NCI-H2227 treated with DMSO at 0.1 percent for 48 hours (cell line): ENCODE results near the gene KDM5B.
"Not testable (repeated sequence)": the region's sequence is repeated elsewhere in the genome, so short reads cannot be mapped to it uniquely, and the experiment has no call there.

Experiments
- DNase-seq: peaks from one replicate; lab custom pipeline; 2025; lab: John Stamatoyannopoulos, UW

KDM5B gene

DNA sequence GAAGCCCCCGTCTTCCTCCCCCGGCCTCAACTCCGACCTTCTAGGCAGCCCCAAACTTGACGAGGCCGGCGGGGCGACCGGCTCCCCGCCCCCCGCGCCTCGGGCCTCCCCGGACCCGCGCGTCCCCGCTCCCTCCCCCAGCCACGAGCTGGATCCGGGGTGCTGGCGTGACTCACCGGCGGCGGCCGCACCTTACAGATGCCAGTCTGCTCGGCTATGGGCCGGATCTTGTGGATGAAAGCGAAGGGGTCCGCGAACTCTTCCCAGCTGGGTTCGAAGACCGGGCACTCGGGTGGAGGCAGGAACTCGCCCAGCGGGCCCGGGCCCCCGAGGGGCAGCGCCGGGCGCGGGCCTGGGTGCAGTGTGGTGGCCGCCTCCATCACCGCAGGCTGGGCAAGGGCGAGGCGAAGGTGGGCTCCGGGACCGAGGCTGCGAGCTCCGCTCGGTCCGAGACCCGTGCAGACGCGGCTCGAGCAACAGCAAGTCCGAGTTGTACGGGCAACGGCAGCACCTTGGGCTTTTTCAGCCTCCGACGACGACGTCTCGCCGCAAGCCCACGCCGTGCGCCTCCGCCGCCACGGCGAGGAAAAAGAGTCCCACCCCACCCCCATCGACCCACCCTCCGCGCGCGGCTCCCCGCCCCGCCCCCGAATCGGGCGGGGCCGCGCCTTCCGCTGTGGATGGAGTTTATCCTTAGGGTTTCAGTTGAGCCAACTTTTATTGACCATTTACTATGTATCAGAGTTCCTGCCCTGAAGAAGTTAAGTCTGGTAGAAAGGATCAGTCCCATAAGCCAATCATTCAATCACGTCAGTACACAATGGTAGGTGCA, at the start of gene KDM5B:
Gene KDM5B (minus strand): TSS at position 496 of the 832 bp plus-strand sequence. CDS start 116 bp downstream, at position 380.
- peak; percentile 72 for DNase-seq

DNA sequence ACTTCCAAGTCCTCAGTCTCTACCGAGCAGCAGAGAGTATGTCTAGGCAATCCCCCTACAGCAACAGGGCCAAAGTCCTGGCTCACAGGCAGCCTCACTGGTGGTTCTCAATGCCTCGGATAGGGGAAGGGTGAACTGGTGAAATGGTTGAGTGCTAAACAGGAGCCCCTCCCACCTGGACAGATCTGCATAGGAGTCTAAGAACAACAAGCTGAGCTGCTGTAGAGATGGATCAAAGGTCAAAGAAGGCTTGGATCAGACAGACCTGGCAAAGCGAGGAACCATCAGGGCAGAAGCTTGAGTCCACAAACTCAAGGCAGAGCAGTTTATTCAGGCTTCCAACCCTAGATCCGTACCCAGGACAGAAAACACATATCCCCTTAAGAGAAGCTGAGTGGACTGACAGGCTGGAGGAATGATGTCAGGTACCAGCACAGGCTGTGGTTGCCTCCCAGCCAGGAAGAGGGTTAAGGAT, 49.0 kb upstream of the KDM5B start:
- no peak for DNase-seq

DNA sequence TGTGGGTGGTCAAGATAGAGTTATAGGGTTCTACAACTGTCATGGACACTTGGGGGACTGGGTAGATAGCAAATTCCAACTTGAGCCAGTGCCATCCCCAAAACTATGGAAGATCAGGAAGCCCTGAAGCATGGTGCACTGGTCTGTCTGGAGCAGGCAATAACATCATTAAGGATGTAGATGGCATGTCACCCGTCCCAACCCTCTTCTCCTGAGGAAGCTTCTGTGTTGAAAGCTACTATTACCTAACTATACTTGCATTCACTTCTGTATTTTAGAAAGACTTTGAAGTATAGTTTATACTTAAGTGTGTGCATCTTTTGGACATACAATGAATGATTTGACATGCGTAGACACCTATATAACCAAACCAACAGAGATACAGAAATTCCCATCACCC, 47.8 kb upstream of the KDM5B start:
- no peak for DNase-seq

DNA sequence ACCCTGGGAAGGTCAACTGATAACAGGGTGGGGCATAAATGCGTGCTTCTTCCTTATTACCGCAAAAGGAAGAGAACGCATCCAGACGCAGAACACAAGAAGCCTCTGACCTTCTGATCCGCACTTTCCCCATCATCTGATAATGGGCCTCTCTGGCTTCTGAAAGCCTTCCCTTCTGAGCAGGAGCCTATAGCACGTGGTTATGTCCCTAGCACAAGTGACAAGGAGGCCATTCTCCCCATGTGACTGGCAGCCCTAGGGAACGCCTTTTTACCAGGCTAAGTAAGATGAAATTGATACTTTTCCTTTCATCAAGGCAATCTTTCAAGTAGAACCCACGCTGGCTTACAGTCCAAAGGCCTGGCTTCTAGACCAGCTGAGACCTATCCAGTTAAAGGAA, 46.6 kb upstream of the KDM5B start:
- DNase-seq: no peak

DNA sequence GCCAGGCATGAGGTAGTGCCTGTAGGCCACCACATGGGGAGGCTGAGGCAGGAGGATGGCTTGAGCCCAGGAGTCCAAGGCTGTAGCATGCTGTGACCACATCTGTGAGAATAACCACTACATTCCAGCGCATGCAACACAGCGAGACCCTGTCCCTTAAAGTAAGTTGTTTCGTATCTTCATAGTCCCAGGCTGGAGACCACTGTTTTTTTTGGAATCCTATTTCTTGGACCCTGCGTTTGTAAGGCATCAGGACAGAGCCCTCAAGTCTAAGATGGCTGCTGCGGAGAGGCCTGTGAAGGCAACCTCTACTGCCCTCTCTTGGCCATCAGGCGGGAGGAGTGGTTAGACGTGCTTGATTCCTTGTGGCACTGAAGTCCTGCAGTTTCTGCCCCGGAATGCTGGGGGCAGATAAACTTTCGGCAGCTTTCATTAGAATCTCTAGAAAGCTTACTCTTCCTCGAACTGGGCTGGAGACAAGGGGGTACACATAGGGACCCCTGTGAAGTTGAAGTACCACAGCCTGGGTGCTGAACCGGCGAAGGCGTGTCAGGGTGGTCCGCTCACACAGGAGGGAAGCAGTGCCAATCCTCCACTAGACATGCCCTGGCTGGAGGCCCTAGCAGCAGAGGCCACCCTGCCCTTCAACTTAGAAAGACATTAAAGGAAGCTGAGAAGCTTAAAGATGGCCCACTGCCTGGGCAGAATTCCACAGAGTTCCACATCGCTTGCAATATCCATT, 44.1 kb upstream of the KDM5B start:
- DNase-seq: no peak

DNA sequence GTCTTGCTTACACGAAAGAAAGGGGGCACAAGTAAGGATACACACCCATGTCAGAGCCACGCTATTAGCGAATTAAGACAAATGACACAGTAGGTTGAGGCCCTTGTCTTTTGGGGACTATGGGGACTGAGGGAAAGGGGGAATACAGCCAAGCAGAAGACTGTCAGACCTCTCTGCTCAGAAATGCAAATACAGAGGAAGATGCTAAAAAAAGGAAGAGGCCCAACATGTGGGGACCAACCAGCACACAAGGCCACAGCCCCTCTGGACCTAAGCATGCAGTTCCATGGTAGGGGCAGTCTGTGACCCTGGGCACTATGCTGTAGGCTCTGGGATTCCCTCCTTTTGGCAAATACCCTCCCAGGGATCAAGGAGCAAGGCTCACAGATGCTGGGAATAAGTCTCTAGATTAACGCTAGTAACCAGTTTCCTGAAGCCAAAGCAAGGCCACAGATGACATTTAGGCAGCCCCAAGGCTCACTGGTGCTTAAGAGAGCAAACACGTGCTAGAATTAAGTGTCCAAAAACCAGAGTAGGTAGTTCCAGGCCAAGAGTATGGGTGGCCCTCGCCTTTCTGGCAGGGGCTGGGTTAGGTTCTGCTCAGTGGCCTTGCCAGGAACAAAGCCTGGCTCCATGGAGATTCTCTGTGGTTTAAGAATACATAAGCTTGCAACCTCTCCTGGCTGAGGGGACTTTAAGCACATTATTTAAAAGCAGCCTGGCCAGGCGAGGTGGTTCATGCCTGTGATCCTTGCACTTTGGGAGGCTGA, 42.6 kb upstream of the KDM5B start:
- no peak for DNase-seq

DNA sequence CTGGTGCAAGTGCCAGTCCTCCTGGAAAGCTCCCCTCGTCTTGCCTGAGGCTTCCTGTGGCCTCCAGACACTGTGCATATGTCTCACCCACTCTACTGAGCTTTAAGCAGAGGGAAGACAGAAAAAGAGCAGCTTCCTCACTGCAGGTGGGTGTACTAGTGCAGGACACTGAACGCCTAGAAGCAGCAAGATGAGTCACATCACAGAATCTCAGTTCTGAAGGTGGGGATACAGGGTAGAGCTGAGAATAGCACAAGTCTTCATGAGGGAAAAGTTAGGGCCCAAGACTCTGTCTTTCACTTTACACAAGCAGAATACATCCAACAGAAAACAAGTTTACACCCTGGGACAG, 39.9 kb upstream of the KDM5B start:
- no peak for DNase-seq

DNA sequence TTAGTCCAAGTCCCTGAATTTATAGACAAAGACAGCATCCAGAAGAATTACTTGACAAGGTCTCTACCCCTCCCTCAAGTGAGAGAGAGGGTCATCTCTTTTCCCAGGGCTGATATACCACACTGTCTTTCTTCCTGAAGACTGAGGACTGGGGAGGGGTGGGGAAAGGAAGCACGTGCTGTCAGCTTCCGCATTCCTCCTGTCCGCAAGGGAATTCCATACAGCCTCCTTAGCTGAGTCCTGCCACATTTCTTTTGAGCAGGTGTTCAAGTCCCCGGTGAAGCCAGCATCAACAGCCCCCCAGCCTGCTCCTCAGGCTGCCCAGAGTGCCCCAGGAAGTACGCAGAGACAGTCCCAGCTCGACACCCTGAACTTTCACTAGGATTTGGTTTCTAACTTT, 36.7 kb upstream of the KDM5B start:
- no peak for DNase-seq

DNA sequence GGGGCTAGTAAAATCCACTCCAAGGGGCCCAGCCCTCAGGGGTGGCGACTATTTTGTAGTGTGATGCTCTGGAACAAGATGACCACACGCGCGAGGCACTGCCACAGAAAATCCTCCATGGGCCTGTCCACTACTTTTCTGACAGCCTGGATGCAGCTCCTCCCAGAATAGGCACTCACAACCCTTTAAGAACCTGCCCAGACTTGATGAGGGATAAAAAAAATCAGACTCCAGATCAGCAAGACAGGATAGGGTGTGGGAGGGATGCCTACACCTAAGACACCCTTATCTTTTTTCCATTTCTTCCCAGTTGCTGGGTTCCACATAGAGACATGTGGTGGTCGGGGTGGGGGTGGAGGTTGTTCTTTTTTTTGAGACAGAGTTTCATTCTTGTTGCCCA, 36.0 kb upstream of the KDM5B start:
- DNase-seq: no peak

DNA sequence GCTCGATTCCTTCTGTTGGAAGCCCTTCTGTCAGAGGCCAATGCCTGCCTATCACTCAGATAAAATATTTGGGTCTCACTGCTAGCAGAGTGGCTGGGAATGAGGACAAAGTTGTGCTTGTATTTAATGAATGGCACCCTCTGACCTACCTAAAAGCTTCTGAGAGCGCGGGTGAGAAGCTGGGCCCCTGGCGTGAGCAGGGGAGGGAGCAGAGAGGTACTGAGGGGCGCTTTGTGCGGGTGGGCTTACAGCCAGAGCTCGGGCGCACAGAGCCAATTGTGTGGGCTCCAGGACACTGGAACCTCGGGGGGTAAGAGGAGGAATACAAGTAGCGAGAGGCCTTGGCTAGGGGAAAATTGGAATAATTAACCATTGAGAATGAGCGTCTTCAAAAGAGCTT, 34.9 kb upstream of the KDM5B start:
- no peak for DNase-seq

DNA sequence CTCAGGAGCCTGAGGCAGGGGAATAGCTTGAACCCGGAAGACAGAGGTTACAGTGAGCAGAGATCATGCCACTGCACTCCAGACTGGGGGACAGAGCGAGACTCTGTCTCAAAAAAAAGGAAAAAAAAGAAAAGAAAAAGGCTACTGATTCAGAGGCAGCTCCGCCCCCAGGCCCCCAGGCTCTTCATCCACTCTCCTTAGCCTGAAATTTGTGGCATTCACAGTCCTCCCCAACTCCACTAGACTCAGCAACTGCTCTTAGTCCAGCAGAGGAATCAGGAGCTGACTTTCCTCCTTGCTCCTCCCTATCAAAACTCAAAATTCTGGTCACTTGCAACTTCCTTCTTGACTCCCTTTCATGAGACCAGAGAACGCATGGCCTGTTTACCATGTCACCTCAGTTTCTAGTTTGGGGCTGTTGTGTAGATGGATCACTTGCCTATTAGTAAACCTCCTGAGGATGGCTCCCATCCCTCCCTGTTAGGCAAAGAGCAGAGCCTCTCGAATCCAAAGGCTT, 29.6 kb upstream of the KDM5B start:
- DNase-seq: no peak

DNA sequence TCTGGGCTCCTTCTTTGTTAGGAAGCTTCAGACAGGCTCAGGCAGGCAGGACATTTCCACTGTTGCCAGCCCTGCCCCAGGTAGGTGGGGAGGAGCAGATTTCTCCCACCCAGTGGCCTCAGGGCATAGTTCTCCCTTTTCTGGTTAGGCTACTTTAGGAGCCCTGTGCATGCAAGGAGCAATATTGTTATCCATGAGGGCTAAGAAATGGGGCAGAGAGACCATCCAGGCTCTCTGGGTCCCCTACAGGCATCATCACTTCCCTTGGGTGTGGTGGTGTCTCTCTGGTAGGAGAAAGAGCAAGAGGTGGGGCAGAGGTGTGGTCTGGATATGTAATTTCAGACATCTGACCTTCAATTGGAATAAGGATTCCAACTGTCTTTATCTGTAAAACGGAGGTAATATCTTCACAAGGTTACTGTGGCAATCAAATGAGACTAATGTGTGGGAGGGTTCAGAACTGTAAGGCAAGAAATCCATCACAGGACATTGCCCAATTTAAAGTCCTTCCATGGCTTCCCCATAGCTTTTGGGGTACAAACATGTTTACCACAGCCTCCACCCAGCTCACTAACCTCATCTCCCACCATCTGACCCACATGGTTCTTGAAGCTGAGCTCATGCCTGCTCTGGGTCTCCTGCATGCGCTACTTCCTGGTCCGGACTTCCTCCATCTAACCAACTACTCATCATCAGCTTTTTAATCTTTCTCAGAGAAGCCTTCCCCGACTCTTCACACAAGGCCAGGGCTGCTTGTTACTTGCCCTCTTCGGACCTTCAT, 28.6 kb upstream of the KDM5B start:
- no peak for DNase-seq

DNA sequence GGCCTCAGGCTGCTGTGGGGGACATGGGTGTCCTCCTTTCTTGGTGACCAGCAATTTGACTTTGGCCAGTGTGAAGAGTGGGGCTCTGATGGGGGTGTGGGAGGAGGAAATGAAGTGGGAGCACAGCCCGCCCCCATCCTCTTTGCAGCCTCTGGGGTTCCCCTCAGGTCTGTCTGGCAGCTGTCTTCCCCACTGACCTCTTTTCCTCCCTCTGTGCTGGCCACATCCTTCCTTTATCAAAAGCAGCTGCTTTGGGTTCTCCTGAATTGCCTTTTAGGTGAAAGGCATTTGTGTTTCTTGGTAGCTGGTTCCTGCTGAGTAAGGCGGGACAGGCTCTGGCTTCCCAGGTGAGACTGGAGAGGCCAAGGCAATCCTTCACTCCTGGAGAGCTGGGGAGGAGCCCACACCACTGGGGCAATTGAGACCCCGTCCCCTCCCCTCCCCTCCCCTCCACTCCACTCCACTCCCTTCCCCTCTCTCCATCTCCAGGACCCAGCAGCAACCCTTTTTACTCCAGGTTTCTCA, 27.4 kb upstream of the KDM5B start:
- no peak for DNase-seq

DNA sequence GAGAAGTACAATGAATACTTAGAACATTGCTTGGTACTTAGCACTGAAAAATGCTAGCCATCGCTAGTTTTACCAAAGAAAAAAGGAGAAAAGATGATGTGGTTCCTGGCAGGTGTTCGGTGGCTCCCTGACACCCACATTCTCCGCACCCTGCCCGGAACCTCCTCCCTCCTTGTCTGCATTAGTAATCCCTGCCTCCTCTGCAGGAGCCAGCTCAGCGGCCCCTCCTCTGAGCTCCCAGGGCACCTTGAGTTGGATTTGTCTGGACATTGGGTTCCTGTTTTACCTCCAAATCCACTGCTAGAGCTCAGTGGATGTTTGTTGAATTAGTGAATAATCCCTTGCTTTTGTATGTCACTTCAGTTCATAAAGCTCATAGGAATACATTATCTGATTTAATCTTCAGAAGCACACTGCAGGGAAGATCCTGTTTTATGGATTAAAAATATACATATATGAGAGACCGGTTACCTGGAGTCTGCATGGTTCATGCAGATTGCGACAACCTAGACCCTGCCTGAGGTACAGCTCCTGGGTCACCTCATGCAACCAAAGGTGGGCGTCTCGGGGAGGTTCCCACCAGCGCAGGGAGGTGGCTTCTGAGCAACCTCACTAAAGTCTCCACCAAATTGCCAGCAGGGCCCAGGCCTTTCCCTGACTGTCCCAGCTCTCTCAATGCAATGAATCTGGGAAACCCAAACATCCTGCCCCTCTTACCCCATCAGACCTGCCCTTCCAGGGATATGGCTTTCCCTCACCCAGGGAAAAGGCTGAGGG, 26.7 kb upstream of the KDM5B start:
- DNase-seq: no peak

DNA sequence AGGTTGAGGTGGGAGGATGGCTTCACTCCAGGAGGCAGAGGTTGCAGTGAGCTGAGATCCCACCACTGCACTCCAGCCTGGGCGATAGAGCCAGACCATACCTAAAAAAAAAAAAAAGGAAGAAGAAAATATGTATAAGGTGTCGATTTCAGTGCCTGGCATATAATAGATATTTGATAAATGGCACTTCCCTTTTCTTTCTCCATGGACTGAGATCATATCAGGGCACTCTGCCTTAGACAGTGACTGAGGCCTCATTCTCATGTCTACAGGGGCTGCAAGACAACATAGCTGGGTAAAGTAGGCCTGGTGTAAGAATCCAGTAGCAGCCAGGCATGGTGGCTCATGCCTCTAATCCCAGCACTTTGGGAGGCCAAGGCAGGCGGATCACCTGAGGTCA, 23.7 kb upstream of the KDM5B start:
- DNase-seq: no peak

DNA sequence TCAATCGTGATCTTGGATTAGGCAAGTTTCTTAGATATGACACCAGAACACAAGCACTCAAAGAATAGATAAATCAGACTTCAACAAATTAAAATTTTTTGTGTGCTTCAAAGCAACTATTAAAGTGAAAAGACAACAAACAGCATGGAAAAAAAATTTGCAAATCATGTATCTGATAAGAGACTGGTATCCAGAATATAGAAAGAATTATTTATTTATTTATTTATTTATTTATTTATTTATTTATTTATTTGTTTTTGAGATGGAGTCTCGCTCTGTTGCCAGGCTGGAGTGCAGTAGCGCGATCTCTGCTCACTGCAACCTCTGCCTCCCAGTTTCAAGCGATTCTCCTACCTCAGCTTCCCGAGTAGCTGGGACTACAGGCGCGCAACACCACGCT, 21.0 kb upstream of the KDM5B start:
- DNase-seq: not testable (repeated sequence)

DNA sequence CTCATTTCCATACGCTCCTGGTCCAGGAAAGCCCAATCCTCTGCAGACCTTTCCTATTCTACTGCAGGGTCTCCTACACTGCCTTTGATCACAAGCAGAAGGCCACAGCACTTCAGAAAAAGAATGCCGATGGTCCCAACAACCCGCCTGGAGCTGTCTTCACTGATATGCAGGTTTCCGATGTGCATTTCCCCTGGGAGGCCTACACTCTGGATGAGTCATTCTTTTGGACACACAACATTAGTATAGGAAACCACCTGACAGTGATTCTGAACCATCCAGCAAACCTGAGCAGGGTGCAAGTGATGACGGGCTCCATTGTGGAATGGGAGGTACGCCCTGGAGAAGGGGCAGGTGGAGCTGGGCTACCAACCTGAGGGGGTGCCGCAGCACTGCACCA, 17.5 kb upstream of the KDM5B start:
- no peak for DNase-seq

DNA sequence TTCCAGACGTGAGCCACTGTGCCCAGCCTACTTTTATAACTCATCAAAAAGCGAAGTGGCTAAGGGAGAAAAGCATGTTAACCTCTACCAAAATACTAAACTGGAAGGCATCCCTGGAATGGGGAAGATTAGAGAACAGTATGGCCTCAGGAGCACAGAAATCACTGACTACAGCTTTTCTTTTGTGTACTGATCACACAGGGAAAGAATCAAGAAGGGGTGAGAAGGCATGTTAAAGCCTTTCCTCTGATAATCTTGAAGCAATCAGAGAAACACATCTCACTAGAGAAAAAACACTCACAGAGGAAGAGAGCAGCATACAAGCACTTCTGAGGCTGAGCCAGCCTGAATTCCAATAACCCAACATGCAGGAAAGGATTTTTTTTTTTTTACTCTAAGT, 13.2 kb upstream of the KDM5B start:
- DNase-seq: no peak

DNA sequence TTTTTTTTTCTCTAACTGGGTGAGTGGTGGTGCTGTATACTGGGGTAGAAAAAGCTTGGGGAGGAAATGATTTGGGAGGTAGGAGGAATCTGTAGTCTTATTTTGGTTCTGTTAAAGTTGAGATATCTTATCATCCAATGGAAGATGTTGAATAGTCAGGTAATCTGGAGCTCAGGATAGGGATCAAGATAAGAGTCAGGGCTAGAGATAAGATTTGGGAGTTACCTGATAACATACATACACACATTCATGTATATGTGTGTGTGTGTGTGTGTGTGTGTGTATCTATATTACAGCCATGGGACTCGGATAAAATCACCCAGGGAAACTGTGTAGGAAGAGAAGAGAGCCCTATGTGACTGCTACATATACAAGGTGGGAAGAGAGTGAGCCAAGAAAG, 10.6 kb upstream of the KDM5B start:
- no peak for DNase-seq

DNA sequence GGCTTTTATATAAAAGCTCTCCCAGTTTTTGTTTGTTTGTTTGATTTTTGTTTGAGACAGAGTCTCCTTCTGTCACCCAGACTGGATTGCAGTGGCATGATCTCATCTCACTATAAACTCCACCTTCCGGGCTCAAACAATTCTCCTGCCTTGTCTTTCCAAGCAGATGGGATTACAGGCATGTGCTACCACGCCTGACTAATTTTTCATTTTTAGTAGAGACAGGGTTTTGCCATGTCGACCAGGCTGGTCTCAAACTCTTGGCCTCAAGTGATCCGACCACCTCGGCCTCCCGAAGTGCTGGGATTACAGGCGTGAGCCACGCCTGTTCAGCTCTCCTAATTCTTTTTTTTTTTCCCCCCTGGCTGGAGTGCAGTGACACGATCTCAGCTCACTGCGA, 6.9 kb upstream of the KDM5B start:
- DNase-seq: no peak
